Cardiac fibroblast (primary cell): ENCODE measurements around the gene PRKG1.
A peak's percentile ranks its signal among the peaks of the same experiment; 100 is the strongest.

Source experiments
- DNase-seq, 2 donors: peaks; one replicate each; pipeline versions ENCODE4 v3.0.0 to v3.0.0-alpha.2; 2010; ENCODE audit warnings: low read depth in 2 of 2
- H3K4me3 ChIP-seq, 2 donors: replicated peaks in 1 of 2; 1 replicate in 1 of 2; 2 replicates in 1 of 2; pipeline ENCODE4 v1.5.1; 2011; ENCODE audit warnings: low read depth in 2 of 2, low read length in 2 of 2, mild to moderate bottlenecking in 2 of 2, moderate library complexity in 1 of 2
- CTCF ChIP-seq: IDR thresholded peaks from one replicate; pipeline ENCODE4 v1.5.1; 2011; ENCODE audit warnings: low read depth, mild to moderate bottlenecking, low read length, inconsistent platforms

The PRKG1 gene

GRCh38 chr10:51892965-51893658, 818.8 kb downstream of the PRKG1 start:
- DNase-seq: peak; percentile 37 to 43
- peak; percentile 39 for TF ChIP-seq CTCF
- H3K4me3 ChIP-seq: no peak overlapping the region

GRCh38 chr10:51894771-51895578, 820.7 kb downstream of the PRKG1 start:
- no peak overlapping the region for H3K4me3 ChIP-seq
- peak; percentile 87 to 95 for DNase-seq
- TF ChIP-seq CTCF: no peak

- peak; percentile 76 to 83 for DNase-seq
- no peak overlapping the region for H3K4me3 ChIP-seq
- TF ChIP-seq CTCF: no peak
Measured at GRCh38 chr10:51896849-51897248, 822.6 kb downstream of the PRKG1 start.

- no peak overlapping the region for H3K4me3 ChIP-seq
- no peak for TF ChIP-seq CTCF
- no peak for DNase-seq
Measured at GRCh38 chr10:51897560-51897959, 823.3 kb downstream of the PRKG1 start.

GRCh38 chr10:51900180-51900579, 825.9 kb downstream of the PRKG1 start:
- no peak overlapping the region for H3K4me3 ChIP-seq
- DNase-seq: no peak
- TF ChIP-seq CTCF: no peak

GRCh38 chr10:51903675-51904074, 829.4 kb downstream of the PRKG1 start:
- TF ChIP-seq CTCF: no peak

More at GRCh38 chr10:51903675-51904074, 829.4 kb downstream of the PRKG1 start:
- H3K4me3 ChIP-seq: no peak overlapping the region
- DNase-seq: no peak
